ENCODE data around the gene PATL1. TPM values are rescaled to one million over a fixed set of nuclear protein-coding genes. Genes with fewer than 3 reads are reported as not detected.

The PATL1 gene
- total RNA-seq, 2 experiments from 2014 or later = 51.8 to 55.2 TPM

- ATAC-seq (ENCODE audit: poor library complexity) = no peak
- H3K4me1 Mint-ChIP-seq (ENCODE audit: low read depth) = no peaks in the 10 kb centered on the region
- H3K4me3 Mint-ChIP-seq = no peak overlapping the region
- no peaks in the 10 kb centered on the region for H3K27me3 Mint-ChIP-seq
- Histone ChIP-seq H3K27ac (ENCODE audit: low read depth in 1 of 2, low read length in 2 of 2) (no peak overlapping the region), H3K9me3 (ENCODE audit: control insufficient read depth in 1 of 2, insufficient read depth in 1 of 2, low read length in 2 of 2) (no peaks in the 10 kb centered on the region), H3K4me1 (ENCODE audit: insufficient read depth, low read length) (no peaks in the 10 kb centered on the region), H3K27me3 (ENCODE audit: control insufficient read depth in 1 of 2, insufficient read depth in 2 of 2, low read length in 2 of 2) (no peaks in the 10 kb centered on the region), H3K4me3 (ENCODE audit: low read length) (no peak overlapping the region), H3K36me3 (ENCODE audit: insufficient read depth, low read length) (peaks cover 96% of the 10 kb centered on the region)
- TF ChIP-seq CTCF (IDR thresholded peaks at IDR 0.05) = no peak
- H3K27ac Mint-ChIP-seq = no peak overlapping the region
- intact Hi-C loops (cut with DNase I, micrococcal nuclease) = no loop called here
- ChIA-PET POLR2A (interaction anchor here (1.8 kb wide), 1 partner anchor 22 kb away, joined by 7 read pairs; the partner anchor contains the start of gene PATL1), CTCF (no interaction called here)
- no peaks in the 10 kb centered on the region for H3K9me3 Mint-ChIP-seq
- no peak for DNase-seq
- H3K36me3 Mint-ChIP-seq (ENCODE audit: low read depth) = peaks cover 94% of the 10 kb centered on the region
These were observed 21.4 kb downstream of the PATL1 start for GRCh38 chr11:59647245-59647980.

GRCh38 chr11:59644528-59644927, 24.3 kb downstream of the PATL1 start:
- Mint-ChIP-seq H3K36me3 (ENCODE audit: low read depth) (peaks cover 93% of the 10 kb centered on the region), H3K4me1 (ENCODE audit: low read depth) (no peaks in the 10 kb centered on the region), H3K27ac (no peak overlapping the region), H3K4me3 (no peak overlapping the region), H3K9me3 (no peaks in the 10 kb centered on the region), H3K27me3 (no peaks in the 10 kb centered on the region)
- no peak for TF ChIP-seq CTCF (IDR thresholded peaks at IDR 0.05)
- Histone ChIP-seq H3K4me3 (ENCODE audit: low read length) (no peak overlapping the region), H3K27me3 (ENCODE audit: control insufficient read depth in 1 of 2, insufficient read depth in 2 of 2, low read length in 2 of 2) (no peaks in the 10 kb centered on the region), H3K36me3 (ENCODE audit: insufficient read depth, low read length) (peaks cover 92% of the 10 kb centered on the region), H3K9me3 (ENCODE audit: control insufficient read depth in 1 of 2, insufficient read depth in 1 of 2, low read length in 2 of 2) (no peaks in the 10 kb centered on the region), H3K27ac (ENCODE audit: low read depth in 1 of 2, low read length in 2 of 2) (no peak overlapping the region), H3K4me1 (ENCODE audit: insufficient read depth, low read length) (no peaks in the 10 kb centered on the region)
- ChIA-PET CTCF (no interaction called here), POLR2A (interaction anchor here (0.7 kb wide), 1 partner anchor 319 kb away, joined by 3 read pairs; no protein-coding TSS in a partner anchor)
- ATAC-seq (ENCODE audit: poor library complexity) (no peak), DNase-seq (no peak)
- intact Hi-C loops (cut with DNase I, micrococcal nuclease) = no loop called here

- peaks cover 93% of the 10 kb centered on the region for H3K36me3 Mint-ChIP-seq (ENCODE audit: low read depth)
- ChIA-PET POLR2A (no interaction called here), CTCF (no interaction called here)
These were observed 25.4 kb downstream of the PATL1 start for GRCh38 chr11:59643390-59643789.

More at GRCh38 chr11:59643390-59643789, 25.4 kb downstream of the PATL1 start:
- H3K27ac Mint-ChIP-seq = peak overlapping the region; percentile 5
- DNase-seq (no peak), ATAC-seq (ENCODE audit: poor library complexity) (no peak)
- no peaks in the 10 kb centered on the region for H3K4me1 Mint-ChIP-seq (ENCODE audit: low read depth)
- H3K27me3 Mint-ChIP-seq = no peaks in the 10 kb centered on the region
- H3K9me3 Mint-ChIP-seq = no peaks in the 10 kb centered on the region
- H3K4me1 ChIP-seq (ENCODE audit: insufficient read depth, low read length) = no peaks in the 10 kb centered on the region
- H3K36me3 ChIP-seq (ENCODE audit: insufficient read depth, low read length) = peaks cover 93% of the 10 kb centered on the region
- H3K27ac ChIP-seq (ENCODE audit: low read depth in 1 of 2, low read length in 2 of 2) = no peak overlapping the region
- no peak overlapping the region for H3K4me3 ChIP-seq (ENCODE audit: low read length)
- H3K4me3 Mint-ChIP-seq = no peak overlapping the region
- no peaks in the 10 kb centered on the region for H3K27me3 ChIP-seq (ENCODE audit: control insufficient read depth in 1 of 2, insufficient read depth in 2 of 2, low read length in 2 of 2)
- TF ChIP-seq CTCF (IDR thresholded peaks at IDR 0.05) = no peak
- no peaks in the 10 kb centered on the region for H3K9me3 ChIP-seq (ENCODE audit: control insufficient read depth in 1 of 2, insufficient read depth in 1 of 2, low read length in 2 of 2)
- intact Hi-C loops (cut with DNase I, micrococcal nuclease) = no loop called here
